H1 (cell line): Measurements from ENCODE around the gene NRN1L. TPM values are rescaled to one million over a fixed set of nuclear protein-coding genes. Genes with fewer than 3 reads are reported as not detected.

Experiments used
- BACH1 ChIP-seq: IDR thresholded peaks from 2 replicates; pipeline ENCODE4 v1.6.1; 2012; ENCODE audit warnings: low read length, improper control_type of control experiment
- GABPA ChIP-seq: IDR thresholded peaks from 2 replicates; pipeline ENCODE4 v1.6.1; 2011; ENCODE audit warnings: mild to moderate bottlenecking, low read length, moderate library complexity, borderline replicate concordance; ENCODE audit not compliant: insufficient read depth
- KDM1A ChIP-seq: fragments of 200-600, 300-600 bp; sonication (generic); IDR thresholded peaks from 2 replicates; pipeline ENCODE4 v1.7.1; 2016; ENCODE audit warnings: mild to moderate bottlenecking, low read length, borderline replicate concordance
- MAFK ChIP-seq: IDR thresholded peaks from 2 replicates; pipeline ENCODE4 v1.6.1; 2012; ENCODE audit warnings: low read depth, mild to moderate bottlenecking, improper control_type of control experiment, low read length
- RNF2 ChIP-seq: fragments of 200-900, 300-1000 bp; sonication (generic); IDR thresholded peaks from 2 replicates; pipeline ENCODE4 v1.7.1; 2016; ENCODE audit warnings: borderline replicate concordance, low read depth, mild to moderate bottlenecking, antibody characterized with exemption, low read length; ENCODE audit not compliant: poor library complexity, severe bottlenecking; ENCODE audit errors: missing control alignments
- SAP30 ChIP-seq: fragments of 300-600 bp; sonication (generic); IDR thresholded peaks from 2 replicates; pipeline ENCODE4 v1.7.1; 2012; ENCODE audit warnings: low read length, moderate library complexity, mild to moderate bottlenecking, inconsistent platforms; ENCODE audit not compliant: insufficient read depth, insufficient replicate concordance
- polyA plus RNA-seq, 7 experiments: library from polyadenylated mRNA; depleted of rRNA in 3 of 7; stranded (reverse) in 5 of 7; unstranded in 2 of 7; fragments of >200 nt in 5 of 7; fragments of 200-250 nt in 2 of 7; gene quantifications; 1 replicate in 5 of 7; 2 replicates in 1 of 7; 4 replicates in 1 of 7; pipeline versions ENCODE4 v1.2.1 to v1.2.3, GENCODE V29; 2011 to 2013; ENCODE audit warnings: missing spikeins in 2 of 7, mixed read lengths in 2 of 7
- small RNA-seq: library from polyadenylated mRNA; stranded (forward); fragments of <200 nt; extraction: miRNeasy Mini kit (QIAGEN cat#:217004); gene quantifications from one replicate; pipeline ENCODE3, GENCODE V24; 2013; ENCODE audit not compliant: insufficient read depth
- total RNA-seq: library from RNA; stranded (reverse); fragmentation: NEBNext Ultra II Directional; extraction: Animal tissue kit (Norgen Biotek cat#: 25700); gene quantifications from 2 replicates; pipeline ENCODE4 v1.2.1, GENCODE V29; 2021

Gene NRN1L
- total and polyA plus RNA-seq, 2 of the 8 experiments (the other 6 are each of a cell fraction or from before 2014, with no cell fraction given), result 4.1 to 35.2 TPM

DNA sequence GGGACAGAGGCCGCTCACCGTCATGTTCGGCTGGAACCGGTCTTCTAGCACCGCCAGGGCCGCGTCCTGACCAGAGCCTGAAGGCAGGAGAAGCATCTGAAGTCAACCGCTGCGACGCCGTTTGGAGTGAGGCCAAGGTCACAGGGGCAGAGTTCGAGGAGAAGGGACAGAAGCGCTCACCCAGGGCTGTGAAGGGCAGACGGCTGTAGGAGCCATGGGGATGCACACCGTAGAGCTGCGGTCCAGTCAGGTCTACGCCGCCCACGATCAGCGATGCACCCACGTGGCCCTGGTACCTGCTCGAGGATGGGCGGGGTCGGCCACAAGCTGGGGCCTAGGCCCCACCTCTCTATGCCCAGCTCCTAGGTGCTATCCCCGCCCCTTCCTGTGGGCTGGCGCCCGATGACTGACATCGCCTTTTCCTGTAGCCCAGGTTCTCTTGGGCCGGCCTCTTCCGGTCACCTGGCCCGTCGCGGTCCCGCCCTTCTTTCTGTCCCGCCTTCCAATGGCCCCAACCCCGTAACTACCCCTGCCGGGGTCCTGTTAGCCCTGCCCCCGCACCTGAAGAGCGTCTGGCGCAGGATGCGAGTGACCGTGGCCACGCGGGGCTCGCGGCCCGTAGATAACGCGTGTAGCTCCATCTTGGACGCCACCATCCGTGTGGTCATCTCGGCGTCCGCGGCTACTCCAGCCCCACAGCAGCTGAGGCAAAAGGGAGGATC lies 50.9 kb downstream of the NRN1L start (continued):
- TF ChIP-seq RNF2, result no peak
- no peak for TF ChIP-seq KDM1A
- TF ChIP-seq BACH1, result peak; percentile 54; the same call in 1 of the 2 replicates
- TF ChIP-seq MAFK, result no peak
- peak; percentile 83 for TF ChIP-seq GABPA
- TF ChIP-seq SAP30, result peak; percentile 49

Small RNA genes lying within 50 kb of the gene (small RNA-seq; reads per million reads assigned to genes)
- gene AC040162.2, result not detected
- not detected for gene NRN1L

Other genes with a start within 250 kb of the NRN1L start
- gene CARMIL2, start 239.7 kb upstream of the NRN1L start, total RNA-seq, result 34.5 and 36.7 TPM in 2 replicates
- 15.7 and 29.8 TPM in 2 replicates for gene CARMIL2, start 239.7 kb upstream of the NRN1L start, polyA plus RNA-seq (2011; rRNA removed)
- 34.8 and 35.8 TPM in 2 replicates for gene ACD, start 224.6 kb upstream of the NRN1L start, total RNA-seq
- 58.0 and 81.7 TPM in 2 replicates for gene ACD, start 224.6 kb upstream of the NRN1L start, polyA plus RNA-seq (2011; rRNA removed)
- gene PARD6A, start 223.9 kb upstream of the NRN1L start, total RNA-seq, result 14.4 and 15.1 TPM in 2 replicates
- gene PARD6A, start 223.9 kb upstream of the NRN1L start, polyA plus RNA-seq (2011; rRNA removed), result 21.8 and 28.6 TPM in 2 replicates
- gene ENKD1, start 218.1 kb upstream of the NRN1L start, total RNA-seq, result 9.6 and 12.9 TPM in 2 replicates
- 16.0 and 16.1 TPM in 2 replicates for gene ENKD1, start 218.1 kb upstream of the NRN1L start, polyA plus RNA-seq (2011; rRNA removed)
- 2.0 and 2.3 TPM in 2 replicates for gene C16orf86, start 218.1 kb upstream of the NRN1L start, total RNA-seq
- gene C16orf86, start 218.1 kb upstream of the NRN1L start, polyA plus RNA-seq (2011; rRNA removed), result 1.4 and 2.4 TPM in 2 replicates
- 33.2 and 35.4 TPM in 2 replicates for gene GFOD2, start 165.6 kb upstream of the NRN1L start, total RNA-seq
- 21.4 and 24.5 TPM in 2 replicates for gene GFOD2, start 165.6 kb upstream of the NRN1L start, polyA plus RNA-seq (2011; rRNA removed)
- gene RANBP10, start 78.3 kb upstream of the NRN1L start, total RNA-seq, result 13.8 and 16.8 TPM in 2 replicates
- 14.2 and 16.3 TPM in 2 replicates for gene RANBP10, start 78.3 kb upstream of the NRN1L start, polyA plus RNA-seq (2011; rRNA removed)
- gene TSNAXIP1, start 78.0 kb upstream of the NRN1L start, total RNA-seq, result 0.37 and 1.3 TPM in 2 replicates
- 0.39 and 0.94 TPM in 2 replicates for gene TSNAXIP1, start 78.0 kb upstream of the NRN1L start, polyA plus RNA-seq (2011; rRNA removed)
- gene THAP11, start 42.6 kb upstream of the NRN1L start, total RNA-seq, result 54.8 and 56.4 TPM in 2 replicates
- 50.8 and 61.7 TPM in 2 replicates for gene THAP11, start 42.6 kb upstream of the NRN1L start, polyA plus RNA-seq (2011; rRNA removed)
- gene NUTF2, start 38.0 kb upstream of the NRN1L start, total RNA-seq, result 219 and 229 TPM in 2 replicates
- 377 and 382 TPM in 2 replicates for gene NUTF2, start 38.0 kb upstream of the NRN1L start, polyA plus RNA-seq (2011; rRNA removed)
- gene CENPT, start 37.2 kb upstream of the NRN1L start, total RNA-seq, result 42.2 and 42.4 TPM in 2 replicates
- 53.4 and 82.7 TPM in 2 replicates for gene CENPT, start 37.2 kb upstream of the NRN1L start, polyA plus RNA-seq (2011; rRNA removed)
- 72.7 and 73.4 TPM in 2 replicates for gene EDC4, start 11.8 kb upstream of the NRN1L start, total RNA-seq
- 58.5 and 84.4 TPM in 2 replicates for gene EDC4, start 11.8 kb upstream of the NRN1L start, polyA plus RNA-seq (2011; rRNA removed)
- gene PSKH1, start 8.4 kb downstream of the NRN1L start, total RNA-seq, result 24.8 and 25.4 TPM in 2 replicates
- gene PSKH1, start 8.4 kb downstream of the NRN1L start, polyA plus RNA-seq (2011; rRNA removed), result 51.0 and 55.8 TPM in 2 replicates
- 1.7 and 5.0 TPM in 2 replicates for gene CTRL, start 47.0 kb downstream of the NRN1L start, total RNA-seq
- gene CTRL, start 47.0 kb downstream of the NRN1L start, polyA plus RNA-seq (2011; rRNA removed), result 4.0 and 4.2 TPM in 2 replicates
- gene PSMB10, start 52.0 kb downstream of the NRN1L start, total RNA-seq, result 32.1 and 38.8 TPM in 2 replicates
- gene PSMB10, start 52.0 kb downstream of the NRN1L start, polyA plus RNA-seq (2011; rRNA removed), result 61.9 and 81.7 TPM in 2 replicates
- 14.9 and 19.6 TPM in 2 replicates for gene LCAT, start 59.2 kb downstream of the NRN1L start, total RNA-seq
- 9.4 and 11.6 TPM in 2 replicates for gene LCAT, start 59.2 kb downstream of the NRN1L start, polyA plus RNA-seq (2011; rRNA removed)
- 41.3 and 46.6 TPM in 2 replicates for gene SLC12A4, start 83.8 kb downstream of the NRN1L start, total RNA-seq
- gene SLC12A4, start 83.8 kb downstream of the NRN1L start, polyA plus RNA-seq (2011; rRNA removed), result 49.3 and 66.6 TPM in 2 replicates
- 9.9 and 10.6 TPM in 2 replicates for gene DPEP3, start 95.6 kb downstream of the NRN1L start, total RNA-seq
- 6.5 and 12.7 TPM in 2 replicates for gene DPEP3, start 95.6 kb downstream of the NRN1L start, polyA plus RNA-seq (2011; rRNA removed)
- gene DPEP2, start 114.6 kb downstream of the NRN1L start, total RNA-seq, result not detected in 2 replicates
- 0.05 TPM in 1 of 2 replicates, not detected in the other for gene DPEP2, start 114.6 kb downstream of the NRN1L start, polyA plus RNA-seq (2011; rRNA removed)
- not detected in 2 replicates for gene DPEP2NB, start 131.0 kb downstream of the NRN1L start, total RNA-seq
- gene DPEP2NB, start 131.0 kb downstream of the NRN1L start, polyA plus RNA-seq (2011; rRNA removed), result not detected in 2 replicates
- 16.8 and 17.2 TPM in 2 replicates for gene DDX28, start 138.3 kb downstream of the NRN1L start, total RNA-seq
- gene DDX28, start 138.3 kb downstream of the NRN1L start, polyA plus RNA-seq (2011; rRNA removed), result 28.1 and 30.3 TPM in 2 replicates
- 24.5 and 27.0 TPM in 2 replicates for gene DUS2, start 138.4 kb downstream of the NRN1L start, total RNA-seq
- 17.2 and 20.9 TPM in 2 replicates for gene DUS2, start 138.4 kb downstream of the NRN1L start, polyA plus RNA-seq (2011; rRNA removed)
- gene NFATC3, start 200.5 kb downstream of the NRN1L start, total RNA-seq, result 30.2 and 34.5 TPM in 2 replicates
- gene NFATC3, start 200.5 kb downstream of the NRN1L start, polyA plus RNA-seq (2011; rRNA removed), result 12.0 and 17.6 TPM in 2 replicates